K562 (cell line): ENCODE data around the gene ARAF. TPM values are rescaled to one million over a fixed set of nuclear protein-coding genes. Genes with fewer than 3 reads are reported as not detected.

Experiments
- BACH1 ChIP-seq: fragments of 200-800 bp; sonication (Bioruptor generic); IDR thresholded peaks from 2 replicates; pipeline ENCODE4 v1.6.1; 2016; ENCODE audit warnings: missing genetic modification characterization, missing compliant biosample characterization
- FIP1L1 ChIP-seq: fragments of 200-400 bp; formaldehyde crosslinking; IDR thresholded peaks from 2 replicates; pipeline ENCODE4 v1.6.1; 2018; ENCODE audit warnings: mild to moderate bottlenecking, low read depth, low read length; ENCODE audit not compliant: poor library complexity, severe bottlenecking
- HLTF ChIP-seq: fragments of 450-650 bp; IDR thresholded peaks from 2 replicates; pipeline ENCODE4 v1.6.1; 2016
- HNRNPL ChIP-seq: fragments of 200-400 bp; formaldehyde crosslinking; IDR thresholded peaks from 2 replicates; pipeline ENCODE4 v1.6.1; 2017; ENCODE audit warnings: low read depth, mild to moderate bottlenecking, low read length
- IRF9 ChIP-seq: fragments of 450-650 bp; IDR thresholded peaks from 2 replicates; pipeline ENCODE4 v1.6.1; 2016; ENCODE audit warnings: missing biosample characterization, missing genetic modification characterization
- RFX7 ChIP-seq: fragments of 250-450 bp; sonication (Bioruptor Pico); IDR thresholded peaks from 2 replicates; pipeline ENCODE4 v1.5.1; 2021; ENCODE audit warnings: mild to moderate bottlenecking
- ZBTB26 ChIP-seq: fragments of 450-650 bp; formaldehyde crosslinking; IDR thresholded peaks from 2 replicates; pipeline ENCODE4 v1.4.0; 2022; ENCODE audit warnings: missing genetic modification characterization
- ZNF384 ChIP-seq: IDR thresholded peaks from 2 replicates; pipeline ENCODE4 v1.6.1; 2012; ENCODE audit warnings: low read depth, low read length, improper control_type of control experiment
- polyA plus RNA-seq, 8 experiments: library from polyadenylated mRNA; depleted of rRNA in 4 of 8; stranded (reverse) in 5 of 8; unstranded in 3 of 8; fragments of >200 nt; fragmentation: Nextera tagmentation in 2 of 8; fragmentation: Illumina TruSeq in 1 of 8; extraction: Ambion mirVana in 2 of 8; extraction: Trizol in 1 of 8; gene quantifications; 2 replicates each; pipeline versions ENCODE4 v1.2.1 to v1.2.3, GENCODE V29; 2011 to 2014; ENCODE audit warnings: inconsistent platforms in 1 of 8, missing spikeins in 1 of 8
- total RNA-seq, 7 experiments: library from RNA; depleted of rRNA in 6 of 7; stranded (reverse); fragments of >200 nt in 6 of 7; fragmentation: Illumina TruSeq in 2 of 7; extraction: Trizol in 2 of 7; gene quantifications; 2 replicates each; pipeline versions ENCODE4 v1.2.1 to v1.2.3, GENCODE V29; 2011 to 2021; ENCODE audit warnings: low replicate concordance in 1 of 7
- TF ChIP-seq, protein P1 (sequence below): conservative IDR thresholded peaks from 2 replicates; pipeline ENCODE4 v1.6.1; 2011; ENCODE audit warnings: low read depth, mild to moderate bottlenecking, low read length; ENCODE audit not compliant: control insufficient read depth

The ARAF gene
- total and polyA plus RNA-seq, 9 of the 15 experiments (the other 6 are each of a cell fraction or from before 2014, with no cell fraction given): 5.5 to 70.0 (median 29.4) TPM

GRCh38 chrX:47597222-47597621, 36.2 kb downstream of the ARAF start (continued):
- TF ChIP-seq BACH1 (tag) (no peak), ZNF384 (peak; percentile 58; the same call in 1 of the 2 replicates), ZBTB26 (CRISPR knock-in tag) (no peak), HNRNPL (no peak), IRF9 (tag) (no peak), HLTF (0 out of 2 replicates have a peak, but pooled peaks have one; percentile 55), FIP1L1 (no peak), RFX7 (CRISPR knock-in tag) (no peak)
- TF ChIP-seq, protein P1, sequence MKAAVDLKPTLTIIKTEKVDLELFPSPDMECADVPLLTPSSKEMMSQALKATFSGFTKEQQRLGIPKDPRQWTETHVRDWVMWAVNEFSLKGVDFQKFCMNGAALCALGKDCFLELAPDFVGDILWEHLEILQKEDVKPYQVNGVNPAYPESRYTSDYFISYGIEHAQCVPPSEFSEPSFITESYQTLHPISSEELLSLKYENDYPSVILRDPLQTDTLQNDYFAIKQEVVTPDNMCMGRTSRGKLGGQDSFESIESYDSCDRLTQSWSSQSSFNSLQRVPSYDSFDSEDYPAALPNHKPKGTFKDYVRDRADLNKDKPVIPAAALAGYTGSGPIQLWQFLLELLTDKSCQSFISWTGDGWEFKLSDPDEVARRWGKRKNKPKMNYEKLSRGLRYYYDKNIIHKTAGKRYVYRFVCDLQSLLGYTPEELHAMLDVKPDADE: no peak
